ENCODE data around the gene ZFAND2B. TPM values are rescaled to one million over a fixed set of nuclear protein-coding genes. Genes with fewer than 3 reads are reported as not detected.

The ZFAND2B gene
- total RNA-seq, 1 experiment from 2014 or later: 16.4 TPM

- TF ChIP-seq CTCF (conservative IDR thresholded peaks at IDR 0.05): no peak; the same call in 2 of the 3 replicates
- DNase-seq: no peak
- H3K27me3 ChIP-seq (ENCODE audit: insufficient read depth, low read length): no peaks in the 10 kb centered on the region
- peaks cover 3% of the 10 kb centered on the region for H3K79me1 ChIP-seq (ENCODE audit: insufficient read depth, low read depth, low read length, poor library complexity, severe bottlenecking)
- no peak overlapping the region for H2BK12ac ChIP-seq (ENCODE audit: insufficient read length, low read depth, low read length)
- H3K4me2 ChIP-seq (ENCODE audit: insufficient read depth, insufficient read length, low read length): peak overlapping the region; percentile 99
- H3K23ac ChIP-seq (ENCODE audit: insufficient read length, low read depth, low read length): no peak overlapping the region
- no CpG with 5 or more reads among the region's 45 CpGs for WGBS (ENCODE audit: extremely low coverage, insufficient read length, low lambda C conversion rate)
- no peak overlapping the region for H4K8ac ChIP-seq (replicated peaks; ENCODE audit: insufficient read length, low read depth, low read length)
- H3K4ac ChIP-seq (ENCODE audit: low read depth, low read length): no peak overlapping the region
- no peak overlapping the region for H4K5ac ChIP-seq (ENCODE audit: insufficient read length, low read depth, low read length)
- peak overlapping the region; percentile 60 for H3K9ac ChIP-seq (ENCODE audit: extremely low read depth, insufficient read length, low read length)
- H3K27ac ChIP-seq (ENCODE audit: insufficient read length, low read depth, low read length): no peak overlapping the region
- H3K18ac ChIP-seq (ENCODE audit: insufficient read length, low read depth, low read length): no peak overlapping the region
- H2BK15ac ChIP-seq (ENCODE audit: low read depth, low read length): no peak overlapping the region
- 0 out of 2 replicates have a peak, but pooled peaks cover 3% of the 10 kb centered on the region for H3K4me1 ChIP-seq (ENCODE audit: insufficient read depth, low read length)
- no peaks in the 10 kb centered on the region for H3K9me3 ChIP-seq (ENCODE audit: control insufficient read depth, low read depth, low read length)
- no peak overlapping the region for H3T11ph ChIP-seq (ENCODE audit: low read length)
- H3K56ac ChIP-seq (ENCODE audit: insufficient read length, low read depth, low read length): no peak overlapping the region
- peaks cover 18% of the 10 kb centered on the region for H3K23me2 ChIP-seq (ENCODE audit: insufficient read length, low read depth, low read length, poor library complexity, severe bottlenecking)
- Mint-ChIP-seq H3K36me3 (ENCODE audit: insufficient read depth in 1 of 3, low read depth in 3 of 3) (peaks cover 18 to 52% (median 41%) of the 10 kb centered on the region in 3 experiments), H3K4me1 (peaks cover 13 to 22% of the 10 kb centered on the region in 2 experiments), H3K9me3 (no peaks in the 10 kb centered on the region; a peak in 2 of 5 replicates), H3K27me3 (ENCODE audit: low read depth) (no peaks in the 10 kb centered on the region; the same call in 1 of the 2 replicates), H3K4me3 (peak overlapping the region; percentile 83 to 90), H3K27ac (peak overlapping the region in 1 of 3 experiments; percentile 91; a peak in 1 of 7 replicates)
- H2AFZ ChIP-seq (ENCODE audit: low read length): no peak overlapping the region
- H4K91ac ChIP-seq (ENCODE audit: insufficient read length, low read depth, low read length): no peak overlapping the region
- H4K20me1 ChIP-seq (ENCODE audit: control insufficient read depth, insufficient read depth, insufficient read length): no peaks in the 10 kb centered on the region
- H2BK20ac ChIP-seq (ENCODE audit: low read depth, low read length, poor library complexity, severe bottlenecking): no peak overlapping the region
- H2AK5ac ChIP-seq (ENCODE audit: insufficient read length, low read length): no peak overlapping the region
- H2BK5ac ChIP-seq (ENCODE audit: insufficient read length, low read length): no peak overlapping the region
- H3K14ac ChIP-seq (ENCODE audit: insufficient read depth, low read length): no peak overlapping the region
- no peaks in the 10 kb centered on the region for H3K79me2 ChIP-seq (ENCODE audit: insufficient read depth, low read length)
- H2BK120ac ChIP-seq (ENCODE audit: low read depth, low read length, poor library complexity, severe bottlenecking): no peak overlapping the region
Measured at GRCh38 chr2:219178377-219179175, 28.0 kb upstream of the ZFAND2B start.
